ENCODE measurements around the gene PPP1R14C. TPM values are rescaled to one million over a fixed set of nuclear protein-coding genes. Genes with fewer than 3 reads are reported as not detected.

PPP1R14C gene
- polyA plus RNA-seq, 1 donor (not counting 4 experiments of a cell fraction or from before 2014, with no cell fraction given), result 50.6 TPM

DNA sequence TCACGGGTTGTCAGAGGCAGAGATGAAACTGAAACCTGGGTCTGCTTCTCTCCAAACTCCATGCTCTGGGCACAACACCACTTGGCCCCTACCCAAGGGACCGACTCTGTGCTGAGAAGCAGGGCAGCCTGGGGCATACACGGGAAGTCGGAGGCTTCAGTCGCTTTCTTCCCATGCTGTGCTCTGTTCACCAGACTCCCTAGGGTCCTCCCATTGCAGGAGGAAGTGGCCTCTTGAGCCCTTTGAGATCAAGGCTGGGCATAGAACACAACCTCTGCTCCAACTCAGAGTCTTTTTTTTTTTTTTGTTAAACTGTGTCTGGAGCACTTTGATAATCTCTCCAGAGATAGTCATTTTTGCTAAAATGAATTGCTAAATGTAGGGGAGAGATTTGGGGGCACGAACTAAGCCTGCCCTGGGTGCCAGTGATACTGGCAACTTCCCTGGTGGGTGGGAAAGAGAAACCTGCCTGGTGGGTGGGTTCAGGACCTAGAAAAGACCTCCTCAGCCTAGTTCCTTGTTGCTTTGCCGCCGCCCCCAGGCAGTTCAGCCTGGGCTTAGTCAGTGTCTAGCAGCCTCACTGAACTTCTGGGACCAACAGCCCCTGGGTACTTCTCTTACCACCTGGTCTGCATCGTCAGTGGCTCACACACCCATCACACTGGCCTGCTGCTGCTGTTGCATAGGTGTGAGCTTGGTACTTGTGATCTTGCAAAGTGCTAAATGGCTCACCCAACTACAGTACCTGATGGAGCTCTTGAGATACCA is 62.0 kb downstream of the PPP1R14C start:
- Histone ChIP-seq H3K36me3 (ENCODE audit: control insufficient read depth in 2 of 2, extremely low read depth in 1 of 2, insufficient read depth in 2 of 2, low read length in 2 of 2) (no peaks in the 10 kb centered on the region), H3K9me1 (ENCODE audit: control insufficient read depth, extremely low read depth, insufficient read depth, low read length) (no peaks in the 10 kb centered on the region), H4K20me1 (ENCODE audit: control insufficient read depth, extremely low read depth, insufficient read depth, low read length) (no peaks in the 10 kb centered on the region), H3K27me3 (ENCODE audit: control insufficient read depth, extremely low read depth, insufficient read depth, low read length) (no peaks in the 10 kb centered on the region), H2AFZ (ENCODE audit: control insufficient read depth, low read length) (no peak overlapping the region), H3K4me3 (ENCODE audit: control insufficient read depth in 2 of 3, extremely low read depth in 1 of 3, insufficient read depth in 2 of 3, low read depth in 1 of 3, low read length in 3 of 3) (no peak overlapping the region), H3K9me3 (ENCODE audit: control insufficient read depth, low read depth, low read length) (no peaks in the 10 kb centered on the region), H3K79me2 (ENCODE audit: control insufficient read depth, insufficient read depth, low read length) (peaks cover 67% of the 10 kb centered on the region), H3K4me2 (ENCODE audit: control insufficient read depth, extremely low read depth, insufficient read depth, low read depth, low read length) (no peak overlapping the region), H3K4me1 (ENCODE audit: control insufficient read depth, extremely low read depth, insufficient read depth, low read length) (peaks cover 45% of the 10 kb centered on the region), H3K27ac (ENCODE audit: control insufficient read depth, insufficient read depth, low read length) (no peak overlapping the region), H3K9ac (ENCODE audit: control insufficient read depth, extremely low read depth, insufficient read depth, low read length) (no peak overlapping the region)
- FAIRE-seq, result no peak
- no peak for DNase-seq (ENCODE audit: low read depth, low spot score)
- TF ChIP-seq, protein P1, sequence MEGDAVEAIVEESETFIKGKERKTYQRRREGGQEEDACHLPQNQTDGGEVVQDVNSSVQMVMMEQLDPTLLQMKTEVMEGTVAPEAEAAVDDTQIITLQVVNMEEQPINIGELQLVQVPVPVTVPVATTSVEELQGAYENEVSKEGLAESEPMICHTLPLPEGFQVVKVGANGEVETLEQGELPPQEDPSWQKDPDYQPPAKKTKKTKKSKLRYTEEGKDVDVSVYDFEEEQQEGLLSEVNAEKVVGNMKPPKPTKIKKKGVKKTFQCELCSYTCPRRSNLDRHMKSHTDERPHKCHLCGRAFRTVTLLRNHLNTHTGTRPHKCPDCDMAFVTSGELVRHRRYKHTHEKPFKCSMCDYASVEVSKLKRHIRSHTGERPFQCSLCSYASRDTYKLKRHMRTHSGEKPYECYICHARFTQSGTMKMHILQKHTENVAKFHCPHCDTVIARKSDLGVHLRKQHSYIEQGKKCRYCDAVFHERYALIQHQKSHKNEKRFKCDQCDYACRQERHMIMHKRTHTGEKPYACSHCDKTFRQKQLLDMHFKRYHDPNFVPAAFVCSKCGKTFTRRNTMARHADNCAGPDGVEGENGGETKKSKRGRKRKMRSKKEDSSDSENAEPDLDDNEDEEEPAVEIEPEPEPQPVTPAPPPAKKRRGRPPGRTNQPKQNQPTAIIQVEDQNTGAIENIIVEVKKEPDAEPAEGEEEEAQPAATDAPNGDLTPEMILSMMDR (optimal IDR thresholded peaks at IDR 0.05 in 1 of 3, IDR thresholded peaks at IDR 0.05 in 1 of 3, conservative IDR thresholded peaks at IDR 0.05 in 1 of 3; ENCODE audit: extremely low read depth in 1 of 3, insufficient read depth in 2 of 3, low read length in 3 of 3), result no peak
- no peak for TF ChIP-seq EZH2 (IDR thresholded peaks at IDR 0.05; ENCODE audit: low read length)
- dilution Hi-C loops (cut with MboI; ENCODE audit: extremely low pct_ligation_motif_present, low sequenced_read_pairs), result no loop called here

DNA sequence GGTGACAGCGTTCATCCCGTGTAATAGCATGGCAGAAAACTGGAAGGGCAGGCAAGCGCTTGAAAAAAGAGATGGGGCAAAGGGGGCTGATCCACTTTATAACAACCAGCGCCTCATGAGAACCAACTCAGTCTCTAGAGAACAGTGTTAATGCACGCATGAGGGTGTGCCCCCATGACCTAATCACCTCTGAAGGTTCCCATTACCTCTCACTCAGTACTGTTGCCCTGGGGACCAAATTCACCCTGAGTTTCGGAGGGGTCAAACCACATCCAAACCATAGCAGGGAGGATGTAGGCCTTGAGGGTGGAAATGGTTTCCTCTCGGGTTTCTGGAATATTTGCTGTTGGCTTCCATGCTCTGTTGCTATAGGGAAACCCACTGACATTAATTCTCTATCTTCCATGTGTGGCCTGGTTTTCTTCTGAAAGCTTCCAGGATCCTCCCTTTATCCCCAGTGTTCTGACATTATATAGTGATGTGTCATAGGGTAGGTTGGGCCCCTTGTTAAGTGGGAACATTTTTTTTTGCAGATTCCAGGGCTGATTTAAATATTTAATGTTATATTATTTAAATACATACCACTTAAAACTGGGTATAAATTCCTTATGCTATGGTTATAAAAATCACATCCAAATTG is 65.2 kb downstream of the PPP1R14C start:
- Histone ChIP-seq H3K9me3 (ENCODE audit: control insufficient read depth, low read depth, low read length) (no peaks in the 10 kb centered on the region), H2AFZ (ENCODE audit: control insufficient read depth, low read length) (no peak overlapping the region), H3K27me3 (ENCODE audit: control insufficient read depth, extremely low read depth, insufficient read depth, low read length) (no peaks in the 10 kb centered on the region), H3K27ac (ENCODE audit: control insufficient read depth, insufficient read depth, low read length) (peak overlapping the region; percentile 74), H3K9ac (ENCODE audit: control insufficient read depth, extremely low read depth, insufficient read depth, low read length) (peak overlapping the region; percentile 40), H3K4me3 (ENCODE audit: control insufficient read depth in 2 of 3, extremely low read depth in 1 of 3, insufficient read depth in 2 of 3, low read depth in 1 of 3, low read length in 3 of 3) (peak overlapping the region in 1 of 3 experiments; percentile 21), H4K20me1 (ENCODE audit: control insufficient read depth, extremely low read depth, insufficient read depth, low read length) (no peaks in the 10 kb centered on the region), H3K79me2 (ENCODE audit: control insufficient read depth, insufficient read depth, low read length) (peaks cover 54% of the 10 kb centered on the region), H3K4me1 (ENCODE audit: control insufficient read depth, extremely low read depth, insufficient read depth, low read length) (peaks cover 45% of the 10 kb centered on the region), H3K9me1 (ENCODE audit: control insufficient read depth, extremely low read depth, insufficient read depth, low read length) (no peaks in the 10 kb centered on the region), H3K4me2 (ENCODE audit: control insufficient read depth, extremely low read depth, insufficient read depth, low read depth, low read length) (peak overlapping the region; percentile 60), H3K36me3 (ENCODE audit: control insufficient read depth in 2 of 2, extremely low read depth in 1 of 2, insufficient read depth in 2 of 2, low read length in 2 of 2) (no peaks in the 10 kb centered on the region)
- peak; percentile 69 for FAIRE-seq
- TF ChIP-seq EZH2 (IDR thresholded peaks at IDR 0.05; ENCODE audit: low read length), result no peak
- TF ChIP-seq, protein P1 (optimal IDR thresholded peaks at IDR 0.05 in 1 of 3, IDR thresholded peaks at IDR 0.05 in 1 of 3, conservative IDR thresholded peaks at IDR 0.05 in 1 of 3; ENCODE audit: extremely low read depth in 1 of 3, insufficient read depth in 2 of 3, low read length in 3 of 3), result no peak
- DNase-seq (ENCODE audit: low read depth, low spot score), result no peak
- dilution Hi-C loops (cut with MboI; ENCODE audit: extremely low pct_ligation_motif_present, low sequenced_read_pairs), result no loop called here

All from keratinocyte (primary cell).